ENCODE measurements around the gene FNIP2.

DNA sequence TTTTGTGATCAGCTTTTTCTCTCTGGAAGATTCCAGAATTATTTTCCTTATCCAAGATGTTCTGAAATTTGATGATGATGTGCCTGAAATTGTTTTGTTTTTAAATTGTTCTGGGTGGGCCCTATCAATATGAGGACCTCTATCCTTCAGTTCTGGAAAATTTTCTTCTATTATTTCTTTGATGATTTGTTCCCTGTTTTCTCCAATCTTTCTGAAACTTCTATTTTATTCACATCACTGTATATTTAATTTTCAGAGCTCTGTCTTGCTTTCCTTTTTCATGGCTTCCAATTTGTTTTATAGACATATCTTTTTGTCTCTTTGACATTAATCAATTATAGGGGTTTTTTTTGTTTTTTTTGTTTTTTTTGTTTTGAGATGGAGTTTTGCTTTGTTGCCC is 12.2 kb upstream of the FNIP2 start:
- TF ChIP-seq, protein P1, sequence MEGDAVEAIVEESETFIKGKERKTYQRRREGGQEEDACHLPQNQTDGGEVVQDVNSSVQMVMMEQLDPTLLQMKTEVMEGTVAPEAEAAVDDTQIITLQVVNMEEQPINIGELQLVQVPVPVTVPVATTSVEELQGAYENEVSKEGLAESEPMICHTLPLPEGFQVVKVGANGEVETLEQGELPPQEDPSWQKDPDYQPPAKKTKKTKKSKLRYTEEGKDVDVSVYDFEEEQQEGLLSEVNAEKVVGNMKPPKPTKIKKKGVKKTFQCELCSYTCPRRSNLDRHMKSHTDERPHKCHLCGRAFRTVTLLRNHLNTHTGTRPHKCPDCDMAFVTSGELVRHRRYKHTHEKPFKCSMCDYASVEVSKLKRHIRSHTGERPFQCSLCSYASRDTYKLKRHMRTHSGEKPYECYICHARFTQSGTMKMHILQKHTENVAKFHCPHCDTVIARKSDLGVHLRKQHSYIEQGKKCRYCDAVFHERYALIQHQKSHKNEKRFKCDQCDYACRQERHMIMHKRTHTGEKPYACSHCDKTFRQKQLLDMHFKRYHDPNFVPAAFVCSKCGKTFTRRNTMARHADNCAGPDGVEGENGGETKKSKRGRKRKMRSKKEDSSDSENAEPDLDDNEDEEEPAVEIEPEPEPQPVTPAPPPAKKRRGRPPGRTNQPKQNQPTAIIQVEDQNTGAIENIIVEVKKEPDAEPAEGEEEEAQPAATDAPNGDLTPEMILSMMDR (conservative IDR thresholded peaks at IDR 0.05; ENCODE audit: low read length) = no peak
- TF ChIP-seq EZH2phosphoT487 (IDR thresholded peaks at IDR 0.05; ENCODE audit: borderline replicate concordance, low read depth, low read length) = no peak

Measured in OCI-LY7 (cell line).